ENCODE results near the gene ELOVL5. TPM values are rescaled to one million over a fixed set of nuclear protein-coding genes. Genes with fewer than 3 reads are reported as not detected.

ELOVL5 gene
- total RNA-seq, 1 experiment from 2014 or later = 121 TPM

DNA sequence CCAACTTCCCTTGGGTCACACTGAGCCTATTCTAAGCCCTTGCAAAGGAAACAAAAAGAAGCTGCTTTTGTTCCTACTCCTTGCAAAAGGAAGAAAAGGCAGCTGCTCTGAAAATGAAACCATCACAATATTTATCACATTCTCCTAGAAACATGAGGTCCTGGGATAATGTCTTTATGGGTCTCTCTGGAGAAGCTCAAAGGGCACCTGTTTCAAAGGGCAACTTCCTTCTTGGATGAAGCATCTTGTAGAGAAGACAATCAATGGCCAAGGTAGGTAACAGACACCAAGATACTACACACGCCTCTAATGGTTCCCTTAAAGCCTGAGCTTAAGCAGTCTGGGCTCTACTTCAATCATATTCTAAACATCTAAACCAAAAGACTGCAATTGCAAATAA is 10.4 kb downstream of the ELOVL5 start:
- no CpG with 5 or more reads among the region's 1 CpG for WGBS (ENCODE audit: extremely low coverage, insufficient read length, low lambda C conversion rate)
- no peak overlapping the region for H3K14ac ChIP-seq (ENCODE audit: insufficient read depth, low read length)

More for the DNA sequence above, 10.4 kb downstream of the ELOVL5 start:
- no peak overlapping the region for H3K9ac ChIP-seq (ENCODE audit: extremely low read depth, insufficient read length, low read length)
- H3T11ph ChIP-seq (ENCODE audit: low read length) = no peak overlapping the region
- H2AFZ ChIP-seq (ENCODE audit: low read length) = no peak overlapping the region
- H4K20me1 ChIP-seq (ENCODE audit: control insufficient read depth, insufficient read depth, insufficient read length) = no peaks in the 10 kb centered on the region
- H3K79me2 ChIP-seq (ENCODE audit: insufficient read depth, low read length) = peaks cover 87% of the 10 kb centered on the region
- H3K23me2 ChIP-seq (ENCODE audit: insufficient read length, low read depth, low read length, poor library complexity, severe bottlenecking) = no peaks in the 10 kb centered on the region
- no peak overlapping the region for H2BK12ac ChIP-seq (ENCODE audit: insufficient read length, low read depth, low read length)
- TF ChIP-seq, protein P1, sequence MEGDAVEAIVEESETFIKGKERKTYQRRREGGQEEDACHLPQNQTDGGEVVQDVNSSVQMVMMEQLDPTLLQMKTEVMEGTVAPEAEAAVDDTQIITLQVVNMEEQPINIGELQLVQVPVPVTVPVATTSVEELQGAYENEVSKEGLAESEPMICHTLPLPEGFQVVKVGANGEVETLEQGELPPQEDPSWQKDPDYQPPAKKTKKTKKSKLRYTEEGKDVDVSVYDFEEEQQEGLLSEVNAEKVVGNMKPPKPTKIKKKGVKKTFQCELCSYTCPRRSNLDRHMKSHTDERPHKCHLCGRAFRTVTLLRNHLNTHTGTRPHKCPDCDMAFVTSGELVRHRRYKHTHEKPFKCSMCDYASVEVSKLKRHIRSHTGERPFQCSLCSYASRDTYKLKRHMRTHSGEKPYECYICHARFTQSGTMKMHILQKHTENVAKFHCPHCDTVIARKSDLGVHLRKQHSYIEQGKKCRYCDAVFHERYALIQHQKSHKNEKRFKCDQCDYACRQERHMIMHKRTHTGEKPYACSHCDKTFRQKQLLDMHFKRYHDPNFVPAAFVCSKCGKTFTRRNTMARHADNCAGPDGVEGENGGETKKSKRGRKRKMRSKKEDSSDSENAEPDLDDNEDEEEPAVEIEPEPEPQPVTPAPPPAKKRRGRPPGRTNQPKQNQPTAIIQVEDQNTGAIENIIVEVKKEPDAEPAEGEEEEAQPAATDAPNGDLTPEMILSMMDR (conservative IDR thresholded peaks at IDR 0.05) = no peak
- no peak overlapping the region for H3K56ac ChIP-seq (ENCODE audit: insufficient read length, low read depth, low read length)
- H3K27me3 ChIP-seq (ENCODE audit: insufficient read depth, low read length) = no peaks in the 10 kb centered on the region
- no peaks in the 10 kb centered on the region for H3K9me3 Mint-ChIP-seq
- H3K4me3 Mint-ChIP-seq = no peak overlapping the region
- peaks cover 19% of the 10 kb centered on the region for H3K4me1 ChIP-seq (ENCODE audit: insufficient read depth, low read length)
- no peak for DNase-seq
- peaks cover 31 to 47% of the 10 kb centered on the region in 2 experiments for H3K4me1 Mint-ChIP-seq
- no peak overlapping the region for H2BK15ac ChIP-seq (ENCODE audit: low read depth, low read length)
- no peak overlapping the region for H2BK5ac ChIP-seq (ENCODE audit: insufficient read length, low read length)
- no peak overlapping the region for H3K18ac ChIP-seq (ENCODE audit: insufficient read length, low read depth, low read length)
- no peak overlapping the region for H2BK120ac ChIP-seq (ENCODE audit: low read depth, low read length, poor library complexity, severe bottlenecking)
- no peaks in the 10 kb centered on the region for H3K27me3 Mint-ChIP-seq (ENCODE audit: low read depth)
- no peak overlapping the region for H3K4me2 ChIP-seq (ENCODE audit: insufficient read depth, insufficient read length, low read length)
- no peak overlapping the region for H3K23ac ChIP-seq (ENCODE audit: insufficient read length, low read depth, low read length)
- H4K91ac ChIP-seq (ENCODE audit: insufficient read length, low read depth, low read length) = no peak overlapping the region
- peaks cover 9 to 12% (median 11%) of the 10 kb centered on the region in 3 experiments for H3K36me3 Mint-ChIP-seq (ENCODE audit: insufficient read depth in 1 of 3, low read depth in 3 of 3)
- no peaks in the 10 kb centered on the region for H3K9me3 ChIP-seq (ENCODE audit: control insufficient read depth, low read depth, low read length)
- no peak overlapping the region for H3K27ac Mint-ChIP-seq
- H3K4ac ChIP-seq (ENCODE audit: low read depth, low read length) = no peak overlapping the region
- no peak overlapping the region for H2BK20ac ChIP-seq (ENCODE audit: low read depth, low read length, poor library complexity, severe bottlenecking)
- H2AK5ac ChIP-seq (ENCODE audit: insufficient read length, low read length) = no peak overlapping the region
- peaks cover 18% of the 10 kb centered on the region for H3K79me1 ChIP-seq (ENCODE audit: insufficient read depth, low read depth, low read length, poor library complexity, severe bottlenecking)
- no peak overlapping the region for H3K27ac ChIP-seq (ENCODE audit: insufficient read length, low read depth, low read length)
- no peak overlapping the region for H4K5ac ChIP-seq (ENCODE audit: insufficient read length, low read depth, low read length)
- H4K8ac ChIP-seq (replicated peaks; ENCODE audit: insufficient read length, low read depth, low read length) = no peak overlapping the region

Measured in H9 (cell line).